HCT116 (cell line): ENCODE data around the gene WDR88. TPM values are rescaled to one million over a fixed set of nuclear protein-coding genes. Genes with fewer than 3 reads are reported as not detected.

Experiments used
- ATAC-seq: fragments of 200-7000 bp; cut with Tn5 transposase; 2 replicates; pipeline ENCODE4 v1.9.1; 2020; ENCODE audit warnings: mild to moderate bottlenecking, moderate library complexity
- BruUV-seq: library from RNA; stranded (reverse); fragments of 400-500 nt; replicated peaks from 2 replicates; lab custom pipeline; 2021; lab: Mats Ljungman, UMichigan
- CTCF ChIA-PET: fragments of 300-600 bp; sonication (Branson Sonifier 250); formaldehyde crosslinking; loops from one replicate; lab custom pipeline; 2021; ENCODE audit warnings: antibody characterized with exemption; lab: Charles Lee
- POLR2A ChIA-PET: fragments of 300-600, 350-600 bp; sonication (Branson Sonifier 250); formaldehyde crosslinking; loops from one replicate; lab custom pipeline; 2021; ENCODE audit warnings: antibody characterized with exemption; lab: Charles Lee
- RAD21 ChIA-PET, 2 experiments: fragments of 300-600 bp; sonication (Branson Sonifier 250); formaldehyde crosslinking; loops; one replicate each; lab custom pipeline; 2023; ENCODE audit warnings: low total read pairs in 2 of 2; ENCODE audit not compliant: uncharacterized antibody in 2 of 2, unreplicated experiment in 2 of 2, low non-redundant PET in 1 of 2; lab: Charles Lee
- DNase-seq: peaks from one replicate; pipeline ENCODE4 v3.0.0-alpha.2; 2010; ENCODE audit warnings: low read depth, low spot score
- H2AFZ ChIP-seq: fragments of 200-600 bp; shearing (Covaris generic), sonication (generic); 2 replicates; pipeline ENCODE4 v1.6.1; 2017; ENCODE audit warnings: low read depth, mixed run types, mixed read lengths, antibody characterized with exemption, low read length; ENCODE audit not compliant: poor library complexity, severe bottlenecking
- H3K27ac ChIP-seq: 2 replicates; pipeline ENCODE4 v1.5.1; 2012; ENCODE audit warnings: low read depth, low read length
- H3K27me3 ChIP-seq: fragments of 200-600 bp; sonication (generic); 2 replicates; pipeline ENCODE4 v1.6.1; 2016; ENCODE audit warnings: mixed run types, low read length, mixed read lengths; ENCODE audit not compliant: insufficient read depth
- H3K36me3 ChIP-seq, 2 experiments: fragments of 200-500 bp in 1 of 2; fragments of 200-600 bp in 1 of 2; sonication (Bioruptor generic) in 1 of 2; sonication (generic) in 1 of 2; 2 replicates each; pipeline versions ENCODE4 v1.5.1 to v1.6.1; 2014 to 2016; ENCODE audit warnings: low read length in 2 of 2, inconsistent platforms in 1 of 2, mixed read lengths in 1 of 2, mixed run types in 1 of 2; ENCODE audit not compliant: insufficient read depth in 2 of 2, control insufficient read depth in 1 of 2
- H3K4me1 ChIP-seq, 2 experiments: fragments of 200-600 bp in 1 of 2; sonication (generic) in 1 of 2; 2 replicates each; pipeline versions ENCODE4 v1.5.1 to v1.6.1; 2012 to 2017; ENCODE audit warnings: low read length in 2 of 2, inconsistent platforms in 1 of 2, mild to moderate bottlenecking in 1 of 2, mixed read lengths in 1 of 2, mixed run types in 1 of 2, moderate library complexity in 1 of 2; ENCODE audit not compliant: insufficient read depth in 2 of 2, control insufficient read depth in 1 of 2
- H3K4me2 ChIP-seq: fragments of 200-600 bp; sonication (generic); 2 replicates; pipeline ENCODE4 v1.6.1; 2017; ENCODE audit warnings: mixed run types, low read length, mixed read lengths
- H3K4me3 ChIP-seq, 2 experiments: fragments of 200-600 bp in 1 of 2; sonication (generic) in 1 of 2; replicated peaks in 1 of 2; 2 replicates each; pipeline ENCODE4 v1.5.1; 2011 to 2016; ENCODE audit warnings: low read length in 2 of 2, control low read depth in 1 of 2, low read depth in 1 of 2, mild to moderate bottlenecking in 1 of 2, mixed read lengths in 1 of 2, mixed run types in 1 of 2
- H3K79me2 ChIP-seq: fragments of 200-600 bp; sonication (generic); 2 replicates; pipeline ENCODE4 v1.6.1; 2017; ENCODE audit warnings: mild to moderate bottlenecking, mixed run types, low read length, moderate library complexity, mixed read lengths; ENCODE audit not compliant: insufficient read depth
- H3K9ac ChIP-seq: fragments of 200-600 bp; sonication (generic); 2 replicates; pipeline ENCODE4 v1.6.1; 2016; ENCODE audit warnings: low read length, mixed read lengths
- H3K9me2 ChIP-seq: fragments of 200-600 bp; sonication (generic), shearing (Covaris generic); 2 replicates; pipeline ENCODE4 v1.6.1; 2017; ENCODE audit warnings: mixed run types, mild to moderate bottlenecking, moderate library complexity; ENCODE audit not compliant: insufficient read depth
- H3K9me3 ChIP-seq, 2 experiments: fragments of 200-500 bp in 1 of 2; fragments of 200-600 bp in 1 of 2; sonication (Bioruptor generic) in 1 of 2; sonication (generic) in 1 of 2; 2 replicates each; pipeline ENCODE4 v1.6.1; 2014 to 2017; ENCODE audit warnings: low read length in 2 of 2, mixed read lengths in 2 of 2, inconsistent platforms in 1 of 2, low read depth in 1 of 2, mild to moderate bottlenecking in 1 of 2, mixed run types in 1 of 2, moderate library complexity in 1 of 2; ENCODE audit not compliant: control insufficient read depth in 1 of 2, insufficient read depth in 1 of 2
- H4K20me1 ChIP-seq: fragments of 200-600 bp; sonication (generic), shearing (Covaris generic); 2 replicates; pipeline ENCODE4 v1.6.1; 2017; ENCODE audit warnings: mixed run types, mild to moderate bottlenecking, moderate library complexity; ENCODE audit not compliant: insufficient read depth
- CEBPB ChIP-seq: IDR thresholded peaks from 2 replicates; pipeline ENCODE4 v1.6.1; 2012; ENCODE audit warnings: low read depth
- EZH2 ChIP-seq: fragments of 200-600 bp; sonication (generic); IDR thresholded peaks from 2 replicates; pipeline ENCODE4 v1.6.1; 2017; ENCODE audit warnings: antibody characterized with exemption, mixed run types
- EZH2phosphoT487 ChIP-seq: fragments of 200-600 bp; IDR thresholded peaks from 2 replicates; pipeline ENCODE4 v1.6.1; 2018; ENCODE audit warnings: antibody characterized with exemption, borderline replicate concordance
- FOSL1 ChIP-seq: IDR thresholded peaks from 2 replicates; pipeline ENCODE4 v1.6.1; 2012; ENCODE audit warnings: low read depth
- JUND ChIP-seq: IDR thresholded peaks from 2 replicates; pipeline ENCODE4 v1.6.1; 2012
- POLR2AphosphoS5 ChIP-seq: IDR thresholded peaks from 2 replicates; pipeline ENCODE4 v1.6.1; 2011; ENCODE audit warnings: mild to moderate bottlenecking, low read depth, low read length, moderate library complexity
- RAD21 ChIP-seq: IDR thresholded peaks from 2 replicates; pipeline ENCODE4 v1.6.1; 2012; ENCODE audit warnings: low read depth, mild to moderate bottlenecking
- SIN3A ChIP-seq: IDR thresholded peaks from 2 replicates; pipeline ENCODE4 v1.6.1; 2012; ENCODE audit warnings: low read depth
- SP1 ChIP-seq: IDR thresholded peaks from 2 replicates; pipeline ENCODE4 v1.6.1; 2012; ENCODE audit warnings: low read depth
- TCF7L2 ChIP-seq: IDR thresholded peaks from 2 replicates; pipeline ENCODE4 v1.7.0; 2011; ENCODE audit warnings: borderline replicate concordance, inconsistent platforms; ENCODE audit not compliant: insufficient read depth, insufficient read length; ENCODE audit errors: extremely low read depth
- ZFX ChIP-seq: fragments of 450-650 bp; IDR thresholded peaks from 2 replicates; pipeline ENCODE4 v1.6.1; 2017
- ZNF274 ChIP-seq: fragments of 200-500 bp; sonication (Bioruptor generic); IDR thresholded peaks from 2 replicates; pipeline ENCODE4 v1.6.1; 2014; ENCODE audit warnings: mild to moderate bottlenecking, low read depth, low read length, inconsistent platforms
- intact Hi-C: fragments of 100-400 bp; cut with micrococcal nuclease; formaldehyde crosslinking; loops from 2 replicates; pipeline ENCODE4 v1.10.0; 2022
- total RNA-seq: library from RNA; stranded (reverse); gene quantifications from one replicate; pipeline ENCODE4 v1.2.1, GENCODE V29; 2021; ENCODE audit not compliant: unreplicated experiment
- TF ChIP-seq, protein P1 (sequence below): IDR thresholded peaks from 2 replicates; pipeline ENCODE4 v1.6.1; 2011; ENCODE audit warnings: mild to moderate bottlenecking, low read length, moderate library complexity; ENCODE audit not compliant: insufficient replicate concordance; ENCODE audit errors: extremely low read depth
- TF ChIP-seq, protein P2 (sequence below): IDR thresholded peaks from 2 replicates; pipeline ENCODE4 v1.6.1; 2012

The WDR88 gene
- total RNA-seq, 1 experiment from 2014 or later = not detected

DNA sequence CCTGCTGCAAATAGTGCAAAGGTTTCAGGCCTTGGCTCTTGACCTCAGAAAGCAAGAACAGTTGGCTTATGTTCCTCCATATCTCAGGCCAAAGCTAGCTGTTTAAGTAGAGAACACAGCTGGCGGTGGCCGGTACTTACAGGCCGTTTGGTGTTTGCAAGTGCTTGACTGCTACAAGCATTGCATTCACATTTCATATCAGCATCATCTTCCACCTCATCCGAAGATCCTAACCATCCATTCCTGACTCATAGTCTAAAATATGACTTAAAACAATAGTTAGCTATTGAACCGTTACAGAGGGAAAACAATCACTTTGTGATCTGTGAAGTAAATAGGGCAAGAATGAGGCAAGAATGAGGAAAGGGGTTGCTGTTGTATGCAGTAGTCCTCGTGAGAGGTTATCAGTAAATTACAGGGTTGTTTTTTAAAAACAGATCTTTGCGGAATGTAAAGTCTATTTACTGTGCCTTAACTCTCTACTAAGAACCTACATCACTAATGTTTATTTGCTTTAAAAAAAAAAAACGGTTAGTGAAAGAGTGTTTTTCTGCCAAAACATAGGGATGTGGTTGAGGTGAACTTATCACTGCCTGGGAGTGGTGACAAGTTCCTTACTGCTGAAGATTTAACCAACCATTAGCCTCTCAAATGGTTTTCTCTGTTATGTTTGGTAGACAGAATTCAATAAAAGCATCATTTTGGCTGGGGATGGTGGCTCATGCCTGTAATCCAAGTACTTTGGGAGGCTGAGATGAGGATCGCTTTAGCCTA lies 21.6 kb upstream of the WDR88 start:
- BruUV-seq = no TSS peak
- TF ChIP-seq ZFX = no peak
- no peak for TF ChIP-seq ZNF274
- TF ChIP-seq, protein P1, sequence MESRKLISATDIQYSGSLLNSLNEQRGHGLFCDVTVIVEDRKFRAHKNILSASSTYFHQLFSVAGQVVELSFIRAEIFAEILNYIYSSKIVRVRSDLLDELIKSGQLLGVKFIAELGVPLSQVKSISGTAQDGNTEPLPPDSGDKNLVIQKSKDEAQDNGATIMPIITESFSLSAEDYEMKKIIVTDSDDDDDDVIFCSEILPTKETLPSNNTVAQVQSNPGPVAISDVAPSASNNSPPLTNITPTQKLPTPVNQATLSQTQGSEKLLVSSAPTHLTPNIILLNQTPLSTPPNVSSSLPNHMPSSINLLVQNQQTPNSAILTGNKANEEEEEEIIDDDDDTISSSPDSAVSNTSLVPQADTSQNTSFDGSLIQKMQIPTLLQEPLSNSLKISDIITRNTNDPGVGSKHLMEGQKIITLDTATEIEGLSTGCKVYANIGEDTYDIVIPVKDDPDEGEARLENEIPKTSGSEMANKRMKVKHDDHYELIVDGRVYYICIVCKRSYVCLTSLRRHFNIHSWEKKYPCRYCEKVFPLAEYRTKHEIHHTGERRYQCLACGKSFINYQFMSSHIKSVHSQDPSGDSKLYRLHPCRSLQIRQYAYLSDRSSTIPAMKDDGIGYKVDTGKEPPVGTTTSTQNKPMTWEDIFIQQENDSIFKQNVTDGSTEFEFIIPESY = no peak
- TF ChIP-seq EZH2phosphoT487 = no peak
- no peak for TF ChIP-seq CEBPB
- no peaks in the 10 kb centered on the region for H3K9me2 ChIP-seq
- no peaks in the 10 kb centered on the region for H3K27me3 ChIP-seq
- H3K36me3 ChIP-seq = peaks cover 5 to 7% of the 10 kb centered on the region in 2 experiments
- intact Hi-C loops = no loop called here
- CTCF ChIA-PET = no interaction called here
- H3K27ac ChIP-seq = no peak overlapping the region
- H3K9ac ChIP-seq = no peak overlapping the region
- H4K20me1 ChIP-seq = no peaks in the 10 kb centered on the region
- no peaks in the 10 kb centered on the region for H3K79me2 ChIP-seq
- H3K9me3 ChIP-seq = no peaks in the 10 kb centered on the region
- H3K4me1 ChIP-seq = peaks cover 4 to 9% of the 10 kb centered on the region in 2 experiments; a peak in 3 of 4 replicates
- POLR2A ChIA-PET = no interaction called here
- ATAC-seq = no peak
- no peak overlapping the region for H3K4me3 ChIP-seq
- no peak overlapping the region for H3K4me2 ChIP-seq
- DNase-seq = no peak
- H2AFZ ChIP-seq = no peak overlapping the region
- RAD21 ChIA-PET = no interaction called here

DNA sequence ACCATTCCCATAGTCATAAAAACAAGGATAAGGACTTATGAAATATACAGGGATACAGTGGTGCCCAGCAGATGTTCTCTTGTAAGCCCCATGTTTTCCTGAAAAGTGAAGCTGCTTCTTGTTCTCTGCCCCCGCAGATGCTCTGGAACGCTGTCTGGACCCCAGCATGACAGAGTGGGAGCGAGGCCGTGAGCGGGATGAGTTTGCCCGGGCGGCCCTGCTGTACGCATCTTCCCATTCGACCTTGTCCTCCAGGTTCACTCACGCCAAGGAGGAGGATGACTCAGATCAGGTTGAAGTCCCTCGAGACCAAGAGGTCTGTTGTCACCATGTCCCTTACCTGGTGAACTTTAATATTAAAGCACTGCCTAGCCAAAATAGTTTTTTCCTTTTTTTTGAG lies 20.3 kb upstream of the WDR88 start:
- ChIA-PET RAD21 (interaction anchor here in 1 of 2 experiments (0.7 kb wide), 1 partner anchor 13 kb away, joined by 3 read pairs; no protein-coding TSS in a partner anchor), CTCF (no interaction called here), POLR2A (no interaction called here)
- ATAC-seq (no peak), DNase-seq (no peak)
- H3K27me3 ChIP-seq = no peaks in the 10 kb centered on the region
- H3K9me3 ChIP-seq = no peaks in the 10 kb centered on the region
- no peak overlapping the region for H3K4me2 ChIP-seq
- BruUV-seq = no TSS peak
- no peak overlapping the region for H3K9ac ChIP-seq
- no peak overlapping the region for H2AFZ ChIP-seq
- intact Hi-C loops = no loop called here
- no peaks in the 10 kb centered on the region for H3K79me2 ChIP-seq
- no peaks in the 10 kb centered on the region for H3K9me2 ChIP-seq
- peaks cover 4 to 9% of the 10 kb centered on the region in 2 experiments; a peak in 3 of 4 replicates for H3K4me1 ChIP-seq
- no peaks in the 10 kb centered on the region for H4K20me1 ChIP-seq
- TF ChIP-seq CEBPB (no peak), EZH2 (no peak), JUND (no peak), FOSL1 (no peak), POLR2AphosphoS5 (no peak), SIN3A (no peak), ZNF274 (no peak), TCF7L2 (no peak), SP1 (no peak), RAD21 (no peak), EZH2phosphoT487 (no peak), ZFX (no peak)
- TF ChIP-seq, protein P2, sequence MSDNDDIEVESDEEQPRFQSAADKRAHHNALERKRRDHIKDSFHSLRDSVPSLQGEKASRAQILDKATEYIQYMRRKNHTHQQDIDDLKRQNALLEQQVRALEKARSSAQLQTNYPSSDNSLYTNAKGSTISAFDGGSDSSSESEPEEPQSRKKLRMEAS = no peak
- TF ChIP-seq, protein P1 = no peak
- TF ChIP-seq, all 23 proteins: peak for 0
- Histone ChIP-seq H3K4me3 (no peak overlapping the region), H3K36me3 (peaks cover 5 to 7% of the 10 kb centered on the region in 2 experiments), H3K27ac (no peak overlapping the region)
